HG02642 (cell line): ENCODE results near the gene RAD54L.

Source experiments
- ATAC-seq: cut with Tn5 transposase; IDR thresholded peaks from one replicate; pipeline ENCODE4 v1.9.1; 2021; ENCODE audit warnings: mild to moderate bottlenecking; ENCODE audit not compliant: unreplicated experiment, poor library complexity

RAD54L gene

GRCh38 chr1:46284597-46285564 lies 37.3 kb downstream of the RAD54L start:
- ATAC-seq: no peak

GRCh38 chr1:46285730-46286477 lies 38.3 kb downstream of the RAD54L start:
- no peak for ATAC-seq

GRCh38 chr1:46288485-46289133 lies 41.0 kb downstream of the RAD54L start:
- ATAC-seq: no peak

- ATAC-seq: no peak
These were observed 41.6 kb downstream of the RAD54L start for GRCh38 chr1:46289134-46289494.

- no peak for ATAC-seq
These were observed 42.4 kb downstream of the RAD54L start for GRCh38 chr1:46289976-46290375.

- ATAC-seq: no peak
These were observed 47.7 kb downstream of the RAD54L start for GRCh38 chr1:46295306-46295705.

- no peak for ATAC-seq
These were observed 50.8 kb downstream of the RAD54L start for GRCh38 chr1:46298387-46298786.

- ATAC-seq: no peak
These were observed 53.3 kb downstream of the RAD54L start for GRCh38 chr1:46300673-46301405.

- ATAC-seq: no peak
These were observed 53.8 kb downstream of the RAD54L start for GRCh38 chr1:46301406-46301807.

GRCh38 chr1:46301808-46302640 lies 54.5 kb downstream of the RAD54L start:
- ATAC-seq: peak; percentile 38

- ATAC-seq: peak; percentile 18
These were observed 55.1 kb downstream of the RAD54L start for GRCh38 chr1:46302641-46303037.

GRCh38 chr1:46303038-46303871 lies 55.7 kb downstream of the RAD54L start, which contains the start of the genes LRRC41 and UQCRH:
Gene LRRC41, minus strand, starts transcription at chr1:46303616. Its CDS starts 294 bp downstream, at chr1:46303322.
Gene UQCRH, plus strand, starts transcription at chr1:46303698. Its CDS starts 69 bp downstream, at chr1:46303767.
- peak; percentile 81 for ATAC-seq

- no peak for ATAC-seq
These were observed 56.3 kb downstream of the RAD54L start for GRCh38 chr1:46303872-46304326.

- ATAC-seq: no peak
These were observed 58.6 kb downstream of the RAD54L start for GRCh38 chr1:46306159-46306530.

- ATAC-seq: no peak
These were observed 62.0 kb downstream of the RAD54L start for GRCh38 chr1:46309401-46310159.

GRCh38 chr1:46310321-46310720 lies 62.8 kb downstream of the RAD54L start:
- no peak for ATAC-seq

GRCh38 chr1:46315669-46316403 lies 68.3 kb downstream of the RAD54L start:
- no peak for ATAC-seq
